HG03045 (cell line): ENCODE data around the gene RIPK4.
"Not testable (repeated sequence)": the region's sequence is repeated elsewhere in the genome, so short reads cannot be mapped to it uniquely, and the experiment has no call there.

Experiments
- ATAC-seq: cut with Tn5 transposase; IDR thresholded peaks from one replicate; pipeline ENCODE4 v1.9.1; 2021; ENCODE audit warnings: mild to moderate bottlenecking, moderate library complexity; ENCODE audit not compliant: unreplicated experiment

RIPK4 gene

DNA sequence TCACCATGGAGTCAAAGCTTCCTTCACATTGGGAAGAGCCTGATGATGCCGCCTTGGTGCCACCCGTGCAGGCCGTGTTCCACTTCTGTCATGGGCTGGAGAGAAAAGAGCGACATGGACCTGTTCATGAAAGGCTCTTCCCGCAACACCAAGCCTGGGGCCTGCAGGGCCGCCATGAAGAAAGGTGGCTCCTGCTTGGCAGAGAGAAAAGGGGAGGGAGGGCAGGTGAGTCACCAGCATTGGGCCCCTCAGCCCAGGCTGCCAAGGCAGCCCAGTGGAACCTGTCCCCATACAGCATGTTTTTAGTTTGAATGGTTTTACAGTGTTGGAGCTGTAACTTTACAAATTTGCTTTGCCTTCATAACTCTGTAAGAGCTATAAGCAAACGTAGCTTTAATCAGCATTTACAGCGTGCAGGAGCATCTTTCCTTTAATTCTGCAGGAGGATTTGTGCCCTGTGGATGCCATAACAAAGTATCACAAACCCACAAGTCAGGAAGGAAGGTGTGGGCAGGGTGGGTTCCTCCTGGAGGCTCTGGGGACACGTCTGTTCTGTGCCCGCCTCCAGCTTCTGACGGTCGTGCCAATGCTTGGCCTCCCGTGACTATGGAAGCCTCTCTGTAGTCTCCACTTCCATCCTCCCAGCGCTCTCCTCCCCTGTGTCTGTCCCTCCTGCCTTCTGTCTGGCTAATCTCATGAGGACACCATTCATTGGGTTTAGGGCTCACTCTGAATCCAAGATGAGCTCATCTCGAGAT, 49.1 kb downstream of the RIPK4 start:
- no peak for ATAC-seq

GRCh38 chr21:41716751-41717150, 50.1 kb downstream of the RIPK4 start:
- no peak for ATAC-seq

DNA sequence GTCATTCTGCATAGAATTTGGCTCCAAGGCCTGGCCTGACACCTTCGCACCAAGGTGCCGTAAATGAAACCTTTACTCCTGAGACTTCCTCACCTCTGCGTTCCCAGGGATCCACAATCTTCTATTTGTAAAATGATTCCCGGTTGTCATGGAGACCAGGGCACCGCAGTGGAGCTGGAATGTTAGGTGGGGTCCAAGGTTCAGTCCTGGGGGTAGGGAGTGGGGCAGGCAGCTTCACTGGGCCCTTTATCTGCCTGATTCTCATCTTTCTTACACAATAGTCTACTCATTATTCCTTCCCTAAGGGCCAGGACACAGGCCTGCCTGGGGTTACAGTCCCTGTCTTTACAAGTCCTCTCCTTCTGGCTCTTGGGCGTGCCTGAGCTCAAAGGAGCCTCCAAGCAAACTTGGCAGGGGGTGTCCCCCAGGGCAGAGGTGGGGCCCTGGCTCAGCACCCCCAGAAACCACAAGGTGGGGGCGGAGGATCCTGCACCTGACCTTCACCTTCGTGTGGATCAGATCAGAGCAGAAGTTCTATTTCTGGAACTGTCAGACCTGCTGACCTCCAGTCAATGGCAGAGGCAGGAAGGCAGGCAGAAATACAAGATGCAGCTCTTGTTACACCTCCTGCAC, 51.1 kb downstream of the RIPK4 start:
- ATAC-seq: no peak

DNA sequence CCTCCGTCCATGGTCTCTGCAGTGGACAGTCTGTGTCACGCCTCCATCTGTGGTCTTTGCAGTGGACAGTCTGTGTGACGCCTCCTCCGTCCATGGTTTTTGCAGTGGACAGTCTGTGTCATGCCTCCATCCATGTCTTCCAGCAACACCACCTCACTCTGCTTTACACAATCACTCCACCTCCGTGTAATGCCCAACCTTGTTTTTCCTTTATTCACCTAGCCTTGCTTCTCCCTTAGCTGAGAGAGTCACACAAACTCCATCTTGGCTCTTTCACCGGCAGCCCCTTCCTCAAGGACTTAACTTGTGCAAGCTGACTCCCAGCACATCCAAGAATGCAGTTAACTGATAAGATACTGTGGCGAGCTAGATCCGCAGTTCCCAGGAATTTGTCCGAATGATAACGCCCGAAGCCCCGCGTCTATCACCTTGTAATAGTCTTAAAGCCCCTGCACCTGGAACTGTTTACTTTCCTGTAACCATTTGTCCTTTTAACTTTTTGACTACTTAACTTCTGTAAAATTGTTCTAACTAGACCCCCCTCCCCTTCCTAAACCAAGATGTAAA, 52.5 kb downstream of the RIPK4 start:
- ATAC-seq: not testable (repeated sequence)

DNA sequence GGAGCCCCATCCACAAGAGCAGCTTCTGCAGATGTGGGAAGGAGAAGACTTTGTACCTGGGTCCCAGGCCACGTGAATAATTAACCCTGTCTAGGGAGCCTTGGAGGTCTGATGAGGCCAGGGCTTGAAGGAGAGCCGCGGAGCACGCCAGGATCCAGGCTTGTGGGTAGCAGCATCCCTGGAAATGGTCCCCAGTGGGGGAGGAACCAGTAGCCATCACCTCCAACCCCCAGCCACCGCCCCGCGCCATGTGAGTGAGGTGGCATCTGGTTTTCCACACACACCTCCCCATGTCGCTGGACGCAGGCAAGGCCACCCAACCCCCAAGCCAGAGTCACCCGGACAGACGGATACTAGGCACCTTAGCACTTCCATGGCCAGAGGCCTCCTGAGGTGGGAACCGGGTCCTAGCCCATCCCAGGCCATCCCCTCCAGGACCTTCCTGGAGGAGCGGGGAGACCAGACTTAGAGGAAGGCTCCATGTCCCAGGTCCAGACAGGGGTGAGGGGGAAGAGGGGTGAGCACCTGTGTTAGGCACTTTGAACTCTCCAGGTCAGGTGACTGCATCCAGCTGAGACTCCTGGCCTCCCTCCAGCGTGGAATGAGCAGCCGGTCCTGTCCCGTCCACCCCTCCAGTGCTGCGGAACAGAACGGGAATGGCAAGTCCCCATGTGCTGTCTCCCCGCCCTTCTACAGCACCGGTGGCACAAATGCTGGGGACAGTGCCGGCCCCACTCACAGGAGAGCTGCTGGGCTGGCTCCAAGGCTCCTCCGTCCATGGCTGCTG, 53.2 kb downstream of the RIPK4 start:
- ATAC-seq: no peak

DNA sequence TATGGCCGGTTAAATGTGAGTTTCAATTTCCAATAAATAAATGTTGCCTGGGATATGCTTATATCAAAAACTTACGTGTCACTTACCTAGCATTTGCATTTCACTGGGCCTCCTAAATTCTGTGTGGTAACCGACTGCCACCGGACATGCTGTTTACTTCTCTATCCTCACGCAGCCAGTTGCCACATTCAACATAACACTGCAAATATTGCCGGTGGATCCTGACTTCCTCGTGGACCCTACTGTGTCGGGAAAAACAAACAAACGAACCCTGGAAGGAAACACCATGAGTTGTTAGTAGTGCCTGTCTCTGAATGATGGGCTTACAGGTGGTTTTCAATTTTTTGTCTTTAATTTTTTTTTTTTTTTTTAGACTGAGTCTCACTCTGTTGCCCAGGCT, 54.1 kb downstream of the RIPK4 start:
- no peak for ATAC-seq

DNA sequence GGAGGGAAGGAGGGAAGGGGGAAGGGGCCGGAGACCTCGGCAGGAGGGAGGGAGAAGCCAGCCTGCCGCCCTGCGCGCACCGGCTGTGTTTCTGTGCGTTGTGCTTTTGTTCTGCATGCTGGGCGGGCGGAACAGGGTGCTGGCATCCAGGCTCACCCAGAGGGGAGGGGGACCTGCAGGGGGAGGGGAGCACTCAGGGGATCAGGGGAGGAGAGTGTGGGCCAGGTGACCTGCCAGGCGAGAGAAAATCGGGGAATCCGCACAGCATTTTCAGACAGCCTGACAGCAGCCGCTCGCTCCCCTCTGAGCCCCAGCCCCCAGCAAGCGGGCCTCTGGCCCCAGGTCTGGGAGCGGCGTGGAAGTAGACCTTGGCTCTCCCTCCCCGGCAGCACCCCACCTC, 54.7 kb downstream of the RIPK4 start:
- ATAC-seq: no peak

DNA sequence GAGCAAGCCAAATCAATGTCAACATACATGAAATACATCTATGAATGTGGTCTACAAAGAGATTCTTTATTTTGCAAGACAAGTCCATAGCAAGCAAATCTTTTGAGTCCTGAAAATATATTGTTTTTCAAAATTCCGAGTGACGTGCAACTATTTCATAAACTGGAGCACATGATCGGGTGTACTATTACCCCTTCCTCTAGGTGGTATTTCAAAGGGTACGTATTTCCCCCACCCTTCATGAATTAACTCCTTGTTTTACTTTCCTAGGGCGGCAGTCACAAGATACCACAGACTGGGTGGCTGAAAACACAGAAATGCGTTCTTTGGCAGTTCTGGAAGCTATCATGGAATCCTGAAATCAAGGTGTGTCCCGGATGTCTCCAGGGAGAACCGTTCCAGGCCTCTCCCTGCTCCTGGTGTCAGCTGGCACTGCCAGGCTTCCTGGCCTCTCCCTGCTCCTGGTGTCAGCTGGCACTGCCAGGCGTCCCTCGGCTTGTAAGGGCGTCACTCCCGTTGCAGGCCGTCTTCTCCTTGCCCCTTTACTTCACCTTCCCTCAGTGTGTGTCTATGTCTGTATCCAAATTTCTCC, 55.3 kb downstream of the RIPK4 start:
- no peak for ATAC-seq

DNA sequence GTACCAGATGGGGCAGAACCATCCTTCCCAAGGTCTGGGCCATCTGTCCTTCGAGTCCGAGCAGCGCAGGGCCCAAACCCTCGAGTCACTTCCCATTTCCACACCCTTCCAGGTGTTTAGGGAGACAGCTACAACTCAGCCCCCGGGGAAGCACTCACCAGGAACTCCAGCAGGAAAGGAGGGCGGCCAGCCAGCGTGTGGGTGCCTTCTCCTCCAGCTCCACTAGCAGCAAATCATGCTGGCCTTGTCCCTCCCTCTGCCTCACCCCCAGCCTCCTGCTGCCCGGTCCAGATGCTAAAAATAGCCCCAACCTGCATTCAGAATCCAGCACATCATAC, 56.1 kb downstream of the RIPK4 start:
- no peak for ATAC-seq

- no peak for ATAC-seq
These were observed 56.7 kb downstream of the RIPK4 start for GRCh38 chr21:41709965-41710822.

- ATAC-seq: no peak
These were observed 57.7 kb downstream of the RIPK4 start for GRCh38 chr21:41709166-41709565.

GRCh38 chr21:41707960-41708330, 58.9 kb downstream of the RIPK4 start:
- no peak for ATAC-seq

GRCh38 chr21:41707231-41707959, 59.5 kb downstream of the RIPK4 start:
- ATAC-seq: no peak

DNA sequence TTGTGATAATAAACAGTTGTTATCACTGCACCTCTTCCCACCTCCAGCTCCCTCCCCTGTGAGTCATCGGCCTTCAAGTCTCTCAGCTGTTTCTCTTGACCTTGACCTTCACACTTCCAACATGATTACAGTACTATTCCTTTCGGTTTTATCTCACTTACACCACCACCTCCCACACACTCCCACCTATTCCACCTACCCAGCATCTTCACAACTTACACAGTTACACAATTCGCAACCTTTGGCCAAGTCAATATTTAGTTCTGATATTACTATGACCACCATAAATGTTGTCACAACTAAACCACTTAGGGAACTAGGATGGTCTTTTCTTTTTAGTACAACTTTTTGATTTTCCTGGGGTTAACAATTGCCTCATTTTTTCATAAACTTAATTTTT, 60.2 kb downstream of the RIPK4 start:
- ATAC-seq: no peak

DNA sequence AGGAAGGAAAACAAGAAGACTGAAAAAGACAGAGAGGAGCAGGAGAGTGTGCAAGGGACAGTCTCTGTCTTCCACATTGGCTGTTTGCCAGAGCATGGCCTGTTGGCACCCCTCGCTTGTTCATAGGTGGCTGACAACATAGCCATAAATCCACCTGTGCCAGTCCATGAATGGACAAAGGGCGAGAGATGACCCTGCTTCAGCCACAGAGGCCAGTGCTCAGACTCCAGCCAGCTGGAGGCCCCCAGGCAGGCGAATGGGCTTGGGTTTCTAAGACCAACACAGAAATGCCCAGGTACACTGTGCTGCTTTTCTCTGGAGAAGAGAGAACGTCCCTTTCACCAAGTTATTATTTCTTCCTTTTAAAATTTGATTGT, 60.6 kb downstream of the RIPK4 start:
- ATAC-seq: no peak

DNA sequence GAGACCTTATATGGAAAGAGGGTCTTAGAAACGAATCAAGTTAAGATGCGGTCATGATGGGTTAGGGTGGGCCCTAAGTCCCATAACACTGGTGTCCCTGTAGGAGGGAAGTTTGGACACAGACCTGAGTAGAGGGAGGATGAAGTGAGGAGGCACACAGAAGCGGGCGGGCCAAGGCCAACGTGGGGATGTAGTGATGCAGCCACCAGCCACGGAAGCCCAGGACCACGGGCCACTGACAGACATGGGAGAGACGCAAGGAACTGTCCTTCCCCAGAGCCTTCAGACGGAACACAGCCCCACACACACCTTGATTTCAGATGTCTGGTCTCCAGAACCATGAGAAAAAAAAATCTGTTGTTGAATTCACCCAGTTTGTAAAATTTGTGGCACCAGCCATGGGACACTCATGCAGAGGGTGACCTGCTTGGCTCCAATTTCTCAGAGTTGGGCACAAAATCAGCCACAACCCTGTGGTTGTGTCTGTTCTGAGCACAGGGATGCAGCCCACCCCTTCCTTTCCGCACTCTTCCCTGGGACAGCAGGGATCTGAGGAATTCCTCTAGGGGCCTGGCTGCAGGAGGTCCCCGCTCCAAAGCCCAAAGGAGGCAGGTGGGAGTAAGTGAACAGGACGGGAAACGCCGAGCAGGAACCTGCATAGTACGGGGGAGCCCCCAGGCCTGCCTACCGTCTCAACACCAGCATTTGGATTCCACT, 61.1 kb downstream of the RIPK4 start:
- ATAC-seq: no peak

GRCh38 chr21:41703857-41704501, 62.9 kb downstream of the RIPK4 start:
- ATAC-seq: no peak

GRCh38 chr21:41701749-41702148, 65.1 kb downstream of the RIPK4 start:
- ATAC-seq: no peak

DNA sequence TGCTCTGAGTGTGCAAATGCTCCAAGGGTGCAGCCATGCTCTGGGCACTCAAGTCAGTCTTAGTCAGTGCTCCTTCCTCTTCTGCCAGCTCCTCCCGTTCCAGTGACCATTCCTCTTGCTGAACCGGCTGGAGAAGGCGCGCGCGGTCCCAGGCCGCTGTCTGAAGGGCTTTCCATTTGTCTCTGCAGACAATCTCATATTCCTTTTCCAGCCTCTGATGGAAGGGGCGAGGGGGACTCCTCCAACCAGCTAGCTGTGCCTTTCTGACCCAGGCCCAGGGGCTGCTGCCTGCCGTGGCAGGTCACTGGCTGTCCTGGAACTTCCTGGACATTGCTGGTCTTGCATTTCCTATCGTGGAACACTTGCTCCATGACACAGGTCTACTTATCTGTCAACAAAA, 67.5 kb downstream of the RIPK4 start:
- ATAC-seq: no peak
